Anterior cingulate cortex (tissue), 58 donors: ENCODE results near the gene IGFLR1.
"Not testable (repeated sequence)": the region's sequence is repeated elsewhere in the genome, so short reads cannot be mapped to it uniquely, and the experiment has no call there.

Experiments
- DNase-seq, 58 donors: peaks; one replicate each; lab custom pipeline; 2025; lab: John Stamatoyannopoulos, UW

Gene IGFLR1

GRCh38 chr19:35777961-35778360 is 35.7 kb upstream of the IGFLR1 start:
- no peak for DNase-seq

- peak in 21 of 58 donors; percentile 5 to 60 (median 25) for DNase-seq
These were observed 35.0 kb upstream of the IGFLR1 start for GRCh38 chr19:35777086-35777841.

GRCh38 chr19:35776102-35776788 is 34.0 kb upstream of the IGFLR1 start:
- peak in 5 of 58 donors; percentile 11 to 32 (median 16) for DNase-seq

GRCh38 chr19:35775298-35776101 is 33.2 kb upstream of the IGFLR1 start, which contains the start of gene ARHGAP33:
Gene ARHGAP33 (plus strand): TSS chr19:35775564. CDS start chr19:35775659, 95 bp downstream.
- peak; percentile 53 to 99 (median 96) for DNase-seq

- no peak for DNase-seq
These were observed 32.7 kb upstream of the IGFLR1 start for GRCh38 chr19:35775046-35775297.

- DNase-seq: no peak
These were observed 32.2 kb upstream of the IGFLR1 start for GRCh38 chr19:35774274-35775045.

GRCh38 chr19:35773020-35773806 is 31.0 kb upstream of the IGFLR1 start:
- no peak for DNase-seq

GRCh38 chr19:35772362-35772761 is 30.1 kb upstream of the IGFLR1 start:
- DNase-seq: not testable (repeated sequence)

GRCh38 chr19:35768082-35768421 is 25.8 kb upstream of the IGFLR1 start:
- no peak for DNase-seq

GRCh38 chr19:35767288-35768081 is 25.2 kb upstream of the IGFLR1 start:
- DNase-seq: no peak

- DNase-seq: no peak
These were observed 24.4 kb upstream of the IGFLR1 start for GRCh38 chr19:35766571-35767104.

GRCh38 chr19:35764432-35765315 is 22.4 kb upstream of the IGFLR1 start:
- no peak for DNase-seq

GRCh38 chr19:35760711-35761349 is 18.6 kb upstream of the IGFLR1 start:
- DNase-seq: no peak

- no peak for DNase-seq
These were observed 17.4 kb upstream of the IGFLR1 start for GRCh38 chr19:35759697-35760096.

GRCh38 chr19:35757749-35758608 is 15.7 kb upstream of the IGFLR1 start, which contains the start of gene PROSER3:
Gene PROSER3 (plus strand): TSS chr19:35758176. CDS start chr19:35758216, 40 bp downstream.
- peak; percentile 71 to 99 (median 98) for DNase-seq

- peak in 32 of 58 donors; percentile 52 to 85 (median 72) for DNase-seq
These were observed 15.0 kb upstream of the IGFLR1 start for GRCh38 chr19:35757231-35757748.
